ENCODE results near the gene FRMPD1.

The FRMPD1 gene

GRCh38 chr9:37693260-37693659 is 42.5 kb downstream of the FRMPD1 start:
- H3K4me1 ChIP-seq (ENCODE audit: insufficient read depth, low read length, severe bottlenecking), result no peaks in the 10 kb centered on the region
- H3K4me3 ChIP-seq (ENCODE audit: low read depth, low read length, poor library complexity, severe bottlenecking), result no peak overlapping the region
- no peaks in the 10 kb centered on the region for H4K20me1 ChIP-seq (ENCODE audit: insufficient read depth, low read length)
- no peaks in the 10 kb centered on the region for H3F3A ChIP-seq (ENCODE audit: insufficient read depth, low read length)
- no peak overlapping the region for H3K4me2 ChIP-seq (ENCODE audit: low read length)
- no peak overlapping the region for H3K27ac ChIP-seq (ENCODE audit: low read depth, low read length, poor library complexity, severe bottlenecking)
- H3K9me2 ChIP-seq (ENCODE audit: low read depth, low read length), result no peaks in the 10 kb centered on the region
- no peaks in the 10 kb centered on the region; the same call in 1 of the 2 replicates for H3K27me3 ChIP-seq (ENCODE audit: insufficient read depth, low read length)
- H3K79me2 ChIP-seq (ENCODE audit: insufficient read depth, low read length), result no peaks in the 10 kb centered on the region
- H2AFZ ChIP-seq (ENCODE audit: low read length), result no peak overlapping the region
- no peaks in the 10 kb centered on the region for H3K9me3 ChIP-seq (ENCODE audit: low read length)
- H3K36me3 ChIP-seq (ENCODE audit: insufficient read depth, low read length), result no peaks in the 10 kb centered on the region
- no peak overlapping the region for H3K9ac ChIP-seq (ENCODE audit: low read length)
- TF ChIP-seq EZH2 (IDR thresholded peaks at IDR 0.05; ENCODE audit: borderline replicate concordance, low read length), result no peak
- no peak for TF ChIP-seq CTCF (IDR thresholded peaks at IDR 0.05; ENCODE audit: low read length)

GRCh38 chr9:37694355-37694754 is 43.6 kb downstream of the FRMPD1 start:
- TF ChIP-seq CTCF (IDR thresholded peaks at IDR 0.05; ENCODE audit: low read length) (no peak), EZH2 (IDR thresholded peaks at IDR 0.05; ENCODE audit: borderline replicate concordance, low read length) (no peak)
- Histone ChIP-seq H3F3A (ENCODE audit: insufficient read depth, low read length) (no peaks in the 10 kb centered on the region), H3K9ac (ENCODE audit: low read length) (no peak overlapping the region), H2AFZ (ENCODE audit: low read length) (no peak overlapping the region), H4K20me1 (ENCODE audit: insufficient read depth, low read length) (no peaks in the 10 kb centered on the region), H3K4me1 (ENCODE audit: insufficient read depth, low read length, severe bottlenecking) (no peaks in the 10 kb centered on the region), H3K79me2 (ENCODE audit: insufficient read depth, low read length) (no peaks in the 10 kb centered on the region), H3K4me3 (ENCODE audit: low read depth, low read length, poor library complexity, severe bottlenecking) (no peak overlapping the region), H3K27me3 (ENCODE audit: insufficient read depth, low read length) (no peaks in the 10 kb centered on the region; the same call in 1 of the 2 replicates), H3K36me3 (ENCODE audit: insufficient read depth, low read length) (no peaks in the 10 kb centered on the region), H3K4me2 (ENCODE audit: low read length) (no peak overlapping the region), H3K9me3 (ENCODE audit: low read length) (no peaks in the 10 kb centered on the region), H3K27ac (ENCODE audit: low read depth, low read length, poor library complexity, severe bottlenecking) (no peak overlapping the region), H3K9me2 (ENCODE audit: low read depth, low read length) (no peaks in the 10 kb centered on the region)

GRCh38 chr9:37696528-37696927 is 45.8 kb downstream of the FRMPD1 start:
- Histone ChIP-seq H3K4me3 (ENCODE audit: low read depth, low read length, poor library complexity, severe bottlenecking) (no peak overlapping the region), H3K27me3 (ENCODE audit: insufficient read depth, low read length) (no peaks in the 10 kb centered on the region; the same call in 1 of the 2 replicates), H3K4me2 (ENCODE audit: low read length) (no peak overlapping the region), H3K27ac (ENCODE audit: low read depth, low read length, poor library complexity, severe bottlenecking) (no peak overlapping the region), H3K9ac (ENCODE audit: low read length) (no peak overlapping the region), H3K79me2 (ENCODE audit: insufficient read depth, low read length) (no peaks in the 10 kb centered on the region), H2AFZ (ENCODE audit: low read length) (no peak overlapping the region), H3K9me3 (ENCODE audit: low read length) (no peaks in the 10 kb centered on the region), H3F3A (ENCODE audit: insufficient read depth, low read length) (no peaks in the 10 kb centered on the region), H4K20me1 (ENCODE audit: insufficient read depth, low read length) (no peaks in the 10 kb centered on the region), H3K36me3 (ENCODE audit: insufficient read depth, low read length) (no peaks in the 10 kb centered on the region), H3K4me1 (ENCODE audit: insufficient read depth, low read length, severe bottlenecking) (no peaks in the 10 kb centered on the region), H3K9me2 (ENCODE audit: low read depth, low read length) (no peaks in the 10 kb centered on the region)
- TF ChIP-seq CTCF (IDR thresholded peaks at IDR 0.05; ENCODE audit: low read length) (no peak), EZH2 (IDR thresholded peaks at IDR 0.05; ENCODE audit: borderline replicate concordance, low read length) (no peak)

Measured in OCI-LY1 (cell line).